ENCODE results near the gene PDP2.

The PDP2 gene

GRCh38 chr16:66937725-66938337, 57.5 kb downstream of the PDP2 start:
- Histone ChIP-seq H3K4me3 (ENCODE audit: low read length, poor library complexity, severe bottlenecking) (no peak overlapping the region), H3K4me1 (ENCODE audit: insufficient read depth, low read length, poor library complexity, severe bottlenecking) (peaks cover 28% of the 10 kb centered on the region), H2AFZ (ENCODE audit: low read length) (no peak overlapping the region), H3F3A (ENCODE audit: low read depth) (no peaks in the 10 kb centered on the region), H3K4me2 (ENCODE audit: low read depth, low read length, poor library complexity, severe bottlenecking) (peak overlapping the region; percentile 99), H3K27me3 (ENCODE audit: insufficient read depth, low read length, poor library complexity, severe bottlenecking) (no peaks in the 10 kb centered on the region), H3K36me3 (ENCODE audit: insufficient read depth, low read length) (peaks cover 14% of the 10 kb centered on the region; the same call in 1 of the 2 replicates), H3K9ac (ENCODE audit: low read depth, low read length, poor library complexity, severe bottlenecking) (peak overlapping the region; percentile 97), H4K20me1 (ENCODE audit: insufficient read depth, low read length, poor library complexity, severe bottlenecking) (peaks cover 9% of the 10 kb centered on the region), H3K9me2 (replicated peaks; ENCODE audit: low read depth, low read length) (no peaks in the 10 kb centered on the region), H3K79me2 (ENCODE audit: insufficient read depth, low read length) (peaks cover 40% of the 10 kb centered on the region), H3K9me3 (ENCODE audit: insufficient read depth, low read depth, low read length) (no peaks in the 10 kb centered on the region)
- no peak for TF ChIP-seq EZH2phosphoT487 (IDR thresholded peaks at IDR 0.05; ENCODE audit: borderline replicate concordance)
- TF ChIP-seq CTCF (conservative IDR thresholded peaks at IDR 0.05; ENCODE audit: low read length): no peak

- Histone ChIP-seq H3K9ac (ENCODE audit: low read depth, low read length, poor library complexity, severe bottlenecking) (no peak overlapping the region), H4K20me1 (ENCODE audit: insufficient read depth, low read length, poor library complexity, severe bottlenecking) (no peaks in the 10 kb centered on the region), H3K4me3 (ENCODE audit: low read length, poor library complexity, severe bottlenecking) (no peak overlapping the region), H3K36me3 (ENCODE audit: insufficient read depth, low read length) (peaks cover 14% of the 10 kb centered on the region; the same call in 1 of the 2 replicates), H3F3A (ENCODE audit: low read depth) (no peaks in the 10 kb centered on the region), H3K9me2 (replicated peaks; ENCODE audit: low read depth, low read length) (no peaks in the 10 kb centered on the region), H3K4me1 (ENCODE audit: insufficient read depth, low read length, poor library complexity, severe bottlenecking) (peaks cover 20% of the 10 kb centered on the region), H3K27me3 (ENCODE audit: insufficient read depth, low read length, poor library complexity, severe bottlenecking) (no peaks in the 10 kb centered on the region), H3K9me3 (ENCODE audit: insufficient read depth, low read depth, low read length) (no peaks in the 10 kb centered on the region), H3K79me2 (ENCODE audit: insufficient read depth, low read length) (peaks cover 26% of the 10 kb centered on the region), H3K4me2 (ENCODE audit: low read depth, low read length, poor library complexity, severe bottlenecking) (no peak overlapping the region), H2AFZ (ENCODE audit: low read length) (no peak overlapping the region)
- TF ChIP-seq EZH2phosphoT487 (IDR thresholded peaks at IDR 0.05; ENCODE audit: borderline replicate concordance): no peak
- TF ChIP-seq CTCF (conservative IDR thresholded peaks at IDR 0.05; ENCODE audit: low read length): no peak
These were observed 59.1 kb downstream of the PDP2 start for GRCh38 chr16:66939366-66939765.

GRCh38 chr16:66940236-66940635, 59.9 kb downstream of the PDP2 start:
- no peaks in the 10 kb centered on the region for H4K20me1 ChIP-seq (ENCODE audit: insufficient read depth, low read length, poor library complexity, severe bottlenecking)
- H3K9me3 ChIP-seq (ENCODE audit: insufficient read depth, low read depth, low read length): no peaks in the 10 kb centered on the region
- peaks cover 20% of the 10 kb centered on the region for H3K4me1 ChIP-seq (ENCODE audit: insufficient read depth, low read length, poor library complexity, severe bottlenecking)
- H3K9ac ChIP-seq (ENCODE audit: low read depth, low read length, poor library complexity, severe bottlenecking): no peak overlapping the region
- peaks cover 14% of the 10 kb centered on the region; the same call in 1 of the 2 replicates for H3K36me3 ChIP-seq (ENCODE audit: insufficient read depth, low read length)
- peaks cover 17% of the 10 kb centered on the region for H3K79me2 ChIP-seq (ENCODE audit: insufficient read depth, low read length)
- no peak overlapping the region for H3K4me3 ChIP-seq (ENCODE audit: low read length, poor library complexity, severe bottlenecking)
- H2AFZ ChIP-seq (ENCODE audit: low read length): no peak overlapping the region
- no peaks in the 10 kb centered on the region for H3K9me2 ChIP-seq (replicated peaks; ENCODE audit: low read depth, low read length)
- no peak overlapping the region for H3K4me2 ChIP-seq (ENCODE audit: low read depth, low read length, poor library complexity, severe bottlenecking)
- no peak for TF ChIP-seq EZH2phosphoT487 (IDR thresholded peaks at IDR 0.05; ENCODE audit: borderline replicate concordance)
- no peak for TF ChIP-seq CTCF (conservative IDR thresholded peaks at IDR 0.05; ENCODE audit: low read length)
- no peaks in the 10 kb centered on the region for H3K27me3 ChIP-seq (ENCODE audit: insufficient read depth, low read length, poor library complexity, severe bottlenecking)
- no peaks in the 10 kb centered on the region for H3F3A ChIP-seq (ENCODE audit: low read depth)

All from Loucy (cell line).